Activated B cell treated with CpG ODN at 0.5 μM for 24 hours (primary cell): ENCODE results near the gene NFAM1. TPM values are rescaled to one million over a fixed set of nuclear protein-coding genes. Genes with fewer than 3 reads are reported as not detected.

Experiments
- ATAC-seq: fragments of 200-7000 bp; cut with Tn5 transposase; one replicate; pipeline ENCODE4 v1.10.0; 2021; ENCODE audit warnings: low read depth, mild to moderate bottlenecking, moderate library complexity
- CTCF ChIA-PET: fragments of 350-600 bp; sonication (Branson Sonifier 250); formaldehyde crosslinking; loops from one replicate; lab custom pipeline; 2021; ENCODE audit warnings: antibody characterized with exemption; lab: Charles Lee
- POLR2A ChIA-PET: fragments of 350-600 bp; sonication (Branson Sonifier 250); formaldehyde crosslinking; loops from one replicate; lab custom pipeline; 2021; ENCODE audit warnings: antibody characterized with exemption; lab: Charles Lee
- DNase-seq: peaks from one replicate; pipeline ENCODE4 v3.0.0; 2022
- H3K27ac Mint-ChIP-seq: one replicate; pipeline ENCODE4 v1.8.0; 2020; ENCODE audit warnings: mixed read lengths
- H3K27me3 Mint-ChIP-seq: one replicate; pipeline ENCODE4 v1.8.0; 2021; ENCODE audit warnings: mixed read lengths
- H3K36me3 Mint-ChIP-seq: one replicate; pipeline ENCODE4 v1.8.0; 2021; ENCODE audit warnings: low read depth, mixed read lengths
- H3K4me1 Mint-ChIP-seq: one replicate; pipeline ENCODE4 v1.8.0; 2021; ENCODE audit warnings: mixed read lengths
- H3K4me3 Mint-ChIP-seq: one replicate; pipeline ENCODE4 v1.8.0; 2020; ENCODE audit warnings: mild to moderate bottlenecking, mixed read lengths
- H3K9me3 Mint-ChIP-seq: one replicate; pipeline ENCODE4 v1.8.0; 2020; ENCODE audit warnings: mixed read lengths
- CTCF ChIP-seq: fragments of 200-600 bp; IDR thresholded peaks from one replicate; pipeline ENCODE4 v1.8.0; 2022; ENCODE audit warnings: antibody characterized with exemption, mild to moderate bottlenecking
- intact Hi-C: fragments of 100-400 bp; cut with micrococcal nuclease; formaldehyde crosslinking; loops from one replicate; pipeline ENCODE4 v1.15.1; 2024
- total RNA-seq: library from RNA; stranded (reverse); gene quantifications from 2 replicates; pipeline ENCODE4 v1.2.3, GENCODE V29; 2022

The NFAM1 gene
- total RNA-seq, 1 donor from 2014 or later, result 0.18 TPM

GRCh38 chr22:42360348-42360747 is 71.9 kb downstream of the NFAM1 start:
- DNase-seq (no peak), ATAC-seq (no peak)
- Mint-ChIP-seq H3K9me3 (no peaks in the 10 kb centered on the region), H3K4me3 (no peak overlapping the region), H3K27ac (no peak overlapping the region), H3K4me1 (peaks cover 12% of the 10 kb centered on the region), H3K27me3 (peaks cover 51% of the 10 kb centered on the region), H3K36me3 (no peaks in the 10 kb centered on the region)
- ChIA-PET CTCF (no interaction called here), POLR2A (no interaction called here)
- TF ChIP-seq CTCF, result no peak
- intact Hi-C loops, result no loop called here

- CTCF ChIA-PET, result no interaction called here
- intact Hi-C loops, result no loop called here
- H3K27me3 Mint-ChIP-seq, result peaks cover 46% of the 10 kb centered on the region
- no peaks in the 10 kb centered on the region for H3K9me3 Mint-ChIP-seq
- H3K4me3 Mint-ChIP-seq, result no peak overlapping the region
- POLR2A ChIA-PET, result no interaction called here
- TF ChIP-seq CTCF, result no peak
- DNase-seq (no peak), ATAC-seq (no peak)
- H3K27ac Mint-ChIP-seq, result no peak overlapping the region
- no peaks in the 10 kb centered on the region for H3K36me3 Mint-ChIP-seq
- H3K4me1 Mint-ChIP-seq, result peaks cover 12% of the 10 kb centered on the region
These were observed 73.3 kb downstream of the NFAM1 start for GRCh38 chr22:42358643-42359558.

GRCh38 chr22:42357634-42358296 is 74.4 kb downstream of the NFAM1 start:
- Mint-ChIP-seq H3K36me3 (no peaks in the 10 kb centered on the region), H3K4me3 (no peak overlapping the region), H3K4me1 (peaks cover 12% of the 10 kb centered on the region), H3K27ac (no peak overlapping the region), H3K27me3 (peaks cover 52% of the 10 kb centered on the region), H3K9me3 (no peaks in the 10 kb centered on the region)
- POLR2A ChIA-PET, result interaction anchor here (0.6 kb wide), 1 partner anchor 7 kb away, joined by 3 read pairs; no protein-coding TSS in a partner anchor
- intact Hi-C loops, result no loop called here
- ATAC-seq, result no peak
- DNase-seq, result no peak
- CTCF ChIA-PET, result no interaction called here
- TF ChIP-seq CTCF, result no peak

- CTCF ChIA-PET, result no interaction called here
- Mint-ChIP-seq H3K4me3 (no peak overlapping the region), H3K27me3 (peaks cover 49% of the 10 kb centered on the region), H3K4me1 (peaks cover 12% of the 10 kb centered on the region), H3K9me3 (no peaks in the 10 kb centered on the region), H3K27ac (no peak overlapping the region), H3K36me3 (no peaks in the 10 kb centered on the region)
- POLR2A ChIA-PET, result interaction anchor here (0.6 kb wide), 1 partner anchor 8 kb away, joined by 3 read pairs; no protein-coding TSS in a partner anchor
- intact Hi-C loops, result no loop called here
- TF ChIP-seq CTCF, result no peak
- DNase-seq, result no peak
- no peak for ATAC-seq
These were observed 75.0 kb downstream of the NFAM1 start for GRCh38 chr22:42357221-42357620.

- ATAC-seq, result peak; percentile 82
- POLR2A ChIA-PET, result no interaction called here
- no peak for DNase-seq
- Mint-ChIP-seq H3K27ac (no peak overlapping the region), H3K9me3 (no peaks in the 10 kb centered on the region), H3K27me3 (peaks cover 50% of the 10 kb centered on the region), H3K4me1 (peaks cover 12% of the 10 kb centered on the region), H3K36me3 (no peaks in the 10 kb centered on the region), H3K4me3 (no peak overlapping the region)
- CTCF ChIA-PET, result no interaction called here
- intact Hi-C loops, result no loop called here
- TF ChIP-seq CTCF, result no peak
These were observed 75.7 kb downstream of the NFAM1 start for GRCh38 chr22:42356533-42356932.
